Epithelial cell of proximal tubule (primary cell): Measurements from ENCODE around the gene CANT1. TPM values are rescaled to one million over a fixed set of nuclear protein-coding genes. Genes with fewer than 3 reads are reported as not detected.
A peak's percentile ranks its signal among the peaks of the same experiment; 100 is the strongest.

Experiments
- DNase-seq: peaks from one replicate; pipeline ENCODE4 v3.0.0-alpha.2; 2011; ENCODE audit warnings: low read depth
- H3K4me3 ChIP-seq: 2 replicates; pipeline ENCODE4 v1.5.1; 2011; ENCODE audit warnings: low read depth, mild to moderate bottlenecking, low read length
- CTCF ChIP-seq: conservative IDR thresholded peaks from 2 replicates; pipeline ENCODE4 v1.5.1; 2012; ENCODE audit warnings: low read depth, mild to moderate bottlenecking, low read length
- total RNA-seq: library from RNA; depleted of rRNA; stranded (reverse); fragments of >200 nt; gene quantifications from 2 replicates; pipeline ENCODE4 v1.2.3, GENCODE V29; 2015

Gene CANT1
- total RNA-seq, 1 donor from 2014 or later: 60.3 TPM

GRCh38 chr17:79027274-79027924, 17.8 kb upstream of the CANT1 start:
- DNase-seq: no peak
- H3K4me3 ChIP-seq: no peak overlapping the region
- no peak for TF ChIP-seq CTCF

GRCh38 chr17:79026376-79027273, 17.1 kb upstream of the CANT1 start:
- TF ChIP-seq CTCF: no peak
- no peak overlapping the region for H3K4me3 ChIP-seq
- DNase-seq: no peak

GRCh38 chr17:79024901-79025737, 15.6 kb upstream of the CANT1 start:
- DNase-seq: no peak

DNA sequence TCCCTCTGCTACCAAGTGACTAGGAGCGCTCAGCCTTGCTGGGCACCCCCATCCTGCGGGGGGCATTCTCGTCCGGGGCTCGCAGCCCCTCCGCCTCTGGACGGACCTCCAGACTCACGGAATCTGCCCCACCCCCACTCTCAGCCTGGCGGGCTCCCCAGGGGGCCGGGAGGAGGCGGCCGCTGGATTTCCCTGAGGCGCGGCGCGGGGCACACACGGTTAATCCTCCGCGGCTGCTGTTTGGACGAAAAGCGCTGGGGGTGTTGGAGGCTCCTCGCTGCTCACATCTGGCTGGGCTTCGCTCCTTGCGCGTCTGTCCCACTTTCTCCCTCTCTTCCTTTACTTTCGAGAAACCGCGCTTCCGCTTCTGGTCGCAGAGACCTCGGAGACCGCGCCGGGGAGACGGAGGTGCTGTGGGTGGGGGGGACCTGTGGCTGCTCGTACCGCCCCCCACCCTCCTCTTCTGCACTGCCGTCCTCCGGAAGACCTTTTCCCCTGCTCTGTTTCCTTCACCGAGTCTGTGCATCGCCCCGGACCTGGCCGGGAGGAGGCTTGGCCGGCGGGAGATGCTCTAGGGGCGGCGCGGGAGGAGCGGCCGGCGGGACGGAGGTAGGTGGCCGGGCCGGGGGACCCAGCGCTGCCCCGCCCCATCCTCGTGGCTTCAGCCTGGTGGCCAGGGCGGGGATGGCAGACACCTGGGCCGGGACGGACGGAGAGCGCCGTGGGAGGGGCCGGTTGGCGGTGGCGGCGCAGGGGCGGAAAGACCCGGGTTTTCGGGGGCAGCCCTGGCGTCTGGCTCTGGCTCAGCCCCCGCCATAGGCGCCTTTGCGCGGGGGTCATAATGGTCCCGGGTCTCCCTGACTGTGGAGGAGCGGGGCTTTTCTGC, 14.6 kb upstream of the CANT1 start, which contains the start of gene C1QTNF1:
Gene C1QTNF1, plus strand, starts transcription at position 284 of the 886 bp plus-strand sequence. CDS start 19,800 bp downstream, outside the sequence.
- H3K4me3 ChIP-seq: peak within 1 kb of the TSS; percentile 65
- TF ChIP-seq CTCF: peak; percentile 30
- no peak for DNase-seq

More at GRCh38 chr17:79024901-79025737, 15.6 kb upstream of the CANT1 start:
- H3K4me3 ChIP-seq: peak overlapping the region; percentile 65
- no peak for TF ChIP-seq CTCF

DNA sequence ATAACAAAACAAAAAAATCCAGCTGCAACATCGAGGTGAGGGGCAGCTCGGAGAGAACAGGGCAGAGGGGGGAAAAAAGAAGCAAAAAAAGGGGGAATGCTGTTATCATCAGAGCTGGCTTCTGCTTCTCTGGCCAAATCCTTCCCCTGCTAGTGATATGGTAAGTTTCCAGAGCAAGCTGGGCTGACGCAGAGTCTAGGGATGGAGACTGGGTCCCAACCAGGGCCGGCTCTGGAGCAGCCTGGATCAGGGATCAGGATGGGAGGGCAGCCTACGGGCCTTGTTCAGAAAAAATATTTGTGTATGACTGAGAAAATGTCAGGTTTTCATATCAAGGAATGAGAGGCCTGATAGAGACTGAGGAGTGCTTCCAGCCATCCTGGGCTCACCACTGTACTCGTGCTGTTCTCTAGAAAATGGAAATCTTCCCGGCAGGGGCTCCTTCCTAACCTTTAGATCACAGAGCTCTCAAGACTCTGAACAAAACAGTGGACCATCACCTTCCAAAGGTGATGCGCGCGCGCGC, 13.7 kb upstream of the CANT1 start:
- H3K4me3 ChIP-seq: no peak overlapping the region
- no peak for TF ChIP-seq CTCF
- DNase-seq: no peak
